Measurements from ENCODE around the gene TRAFD1. TPM values are rescaled to one million over a fixed set of nuclear protein-coding genes. Genes with fewer than 3 reads are reported as not detected.

TRAFD1 gene
- polyA plus RNA-seq, 4 donors: 16.5 to 34.5 (median 17.9) TPM

DNA sequence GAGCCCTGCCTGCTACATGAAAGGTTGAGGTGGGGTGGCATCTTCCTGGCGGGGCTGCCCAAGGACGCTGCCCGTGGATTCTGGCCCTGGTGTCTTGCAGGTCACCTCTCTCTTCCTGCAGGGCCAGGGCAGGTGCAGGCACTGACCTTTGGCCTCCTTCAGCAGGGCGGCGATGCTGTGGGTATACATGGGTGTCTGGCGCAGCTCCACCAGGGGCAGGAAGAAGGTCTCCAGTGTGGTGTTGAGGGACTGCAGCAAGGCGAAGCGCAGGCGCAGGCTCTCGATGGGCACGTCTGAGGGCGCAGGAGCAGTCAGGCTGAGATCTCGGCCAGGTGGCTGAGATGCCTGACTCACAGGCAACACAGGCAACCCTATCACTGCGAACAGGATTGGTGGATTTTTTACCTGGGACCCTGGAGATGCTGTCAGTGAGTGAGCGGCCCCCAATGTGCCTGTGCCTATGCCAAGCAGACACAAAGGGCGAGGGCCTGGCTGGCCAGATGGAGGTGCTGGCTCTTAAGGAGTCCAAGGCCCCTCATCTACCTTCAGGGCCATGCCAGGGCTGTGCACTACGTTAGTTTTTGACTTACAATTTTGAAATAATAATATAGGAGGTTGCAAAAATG, 45.7 kb downstream of the TRAFD1 start:
- 52 to 81% (median 71%) methylated on average over 17 of the region's 17 CpGs for WGBS, 3 donors

DNA sequence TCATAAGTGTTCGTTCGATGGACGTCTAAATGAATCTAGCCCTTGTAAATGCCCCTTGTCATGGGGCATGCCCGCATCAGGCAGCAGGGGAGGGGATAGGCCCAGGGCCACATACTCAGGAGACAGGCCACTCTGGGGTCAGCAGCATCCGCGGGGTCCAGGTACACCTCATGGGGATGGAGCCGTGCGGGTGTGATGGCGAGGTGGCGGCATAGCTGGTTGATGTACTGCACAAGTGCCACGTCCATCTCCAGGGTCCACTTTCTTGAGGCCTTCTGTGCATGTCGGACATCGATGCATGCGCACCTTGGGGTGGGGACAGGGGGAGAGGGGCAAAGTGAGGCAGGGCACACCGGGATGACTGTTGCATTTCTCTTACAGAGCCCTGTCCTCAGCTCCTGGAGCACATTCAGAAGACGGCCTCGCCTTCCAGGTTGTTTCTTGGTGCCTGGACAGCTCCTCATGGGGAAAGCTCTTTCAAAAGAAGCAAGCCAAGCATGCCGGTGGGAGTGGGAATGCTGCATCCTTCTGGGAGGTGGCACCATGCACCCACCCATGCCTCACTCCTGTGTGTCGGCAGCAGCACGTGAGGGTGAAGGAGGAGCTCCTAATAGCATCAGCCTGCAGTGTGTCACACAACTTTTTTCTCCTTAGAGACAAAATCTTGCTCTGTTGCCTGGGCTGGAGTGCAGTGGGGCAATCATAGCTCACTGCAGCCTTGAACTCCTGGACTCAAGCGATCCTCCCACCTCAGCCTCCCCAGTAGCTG, 47.4 kb downstream of the TRAFD1 start:
- WGBS, 3 donors: 95 to 97% (median 95%) methylated on average over 21 of the region's 21 CpGs
- Histone ChIP-seq H3K4me1 (ENCODE audit: control insufficient read depth in 3 of 3, insufficient read depth in 2 of 3, low read depth in 1 of 3, low read length in 2 of 3) (no peaks in the 10 kb centered on the region), H3K36me3 (ENCODE audit: control insufficient read depth in 3 of 3, insufficient read depth in 2 of 3, low read depth in 1 of 3, low read length in 3 of 3) (peaks cover 3 to 77% (median 10%) of the 10 kb centered on the region in 3 donors), H3K27ac (ENCODE audit: low read depth in 1 of 3, low read length in 2 of 3) (no peak overlapping the region), H3K9me3 (ENCODE audit: control insufficient read depth in 2 of 2, insufficient read depth in 1 of 2, low read depth in 1 of 2, low read length in 1 of 2) (no peaks in the 10 kb centered on the region), H3K4me3 (ENCODE audit: low read depth in 1 of 3, low read length in 3 of 3) (no peak overlapping the region), H3K27me3 (ENCODE audit: control insufficient read depth in 3 of 3, insufficient read depth in 3 of 3, low read length in 3 of 3) (no peaks in the 10 kb centered on the region)
- FAIRE-seq (no peak), DNase-seq (no peak)

More for the DNA sequence above, 45.7 kb downstream of the TRAFD1 start:
- FAIRE-seq (no peak), DNase-seq (peak in 1 of 2 donors; percentile 33)
- no peak overlapping the region for H3K27ac ChIP-seq (ENCODE audit: low read depth in 1 of 3, low read length in 2 of 3)
- H3K9me3 ChIP-seq (ENCODE audit: control insufficient read depth in 2 of 2, insufficient read depth in 1 of 2, low read depth in 1 of 2, low read length in 1 of 2): no peaks in the 10 kb centered on the region
- no peak overlapping the region for H3K4me3 ChIP-seq (ENCODE audit: low read depth in 1 of 3, low read length in 3 of 3)
- H3K36me3 ChIP-seq (ENCODE audit: control insufficient read depth in 3 of 3, insufficient read depth in 2 of 3, low read depth in 1 of 3, low read length in 3 of 3): peaks cover under 1 to 86% (median 7%) of the 10 kb centered on the region in 3 donors
- no peaks in the 10 kb centered on the region for H3K4me1 ChIP-seq (ENCODE audit: control insufficient read depth in 3 of 3, insufficient read depth in 2 of 3, low read depth in 1 of 3, low read length in 2 of 3)
- H3K27me3 ChIP-seq (ENCODE audit: control insufficient read depth in 3 of 3, insufficient read depth in 3 of 3, low read length in 3 of 3): no peaks in the 10 kb centered on the region

DNA sequence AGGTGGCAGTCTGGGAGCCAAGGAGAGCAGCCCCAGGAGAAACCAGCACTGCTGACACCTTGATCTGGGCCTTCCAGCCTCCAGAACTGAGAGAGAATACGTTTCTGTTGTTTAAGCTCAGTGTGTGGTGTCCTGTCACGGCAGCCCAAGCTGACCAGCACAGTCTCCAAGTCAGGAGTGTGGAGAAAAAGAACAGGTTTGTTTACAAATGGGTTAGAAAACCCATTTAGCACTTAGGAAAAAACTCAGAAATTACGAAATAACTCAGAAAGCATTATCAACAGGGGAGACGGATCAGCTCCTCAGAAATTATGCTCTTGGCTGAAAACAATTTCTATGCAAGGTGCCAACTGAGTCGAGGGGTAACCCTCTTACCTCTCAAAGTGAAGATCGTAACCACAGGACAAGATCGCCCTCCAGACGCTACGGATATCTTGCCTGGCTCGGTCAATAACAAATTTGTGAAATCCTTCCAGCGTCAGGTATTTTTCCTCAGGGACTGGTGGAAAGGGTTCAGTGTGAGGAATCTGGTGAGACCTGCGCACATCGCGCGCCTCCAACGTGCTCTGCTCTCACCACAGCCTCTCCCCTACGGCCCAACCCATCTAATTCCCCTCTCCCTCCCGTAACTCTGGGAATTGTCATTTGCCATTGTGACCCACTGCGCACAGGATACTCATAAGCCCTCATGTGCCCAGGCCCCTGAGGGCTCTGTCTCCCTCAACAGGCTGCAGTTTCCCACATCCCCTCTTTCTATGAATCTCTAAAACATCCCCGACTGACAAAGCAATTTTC, 50.2 kb downstream of the TRAFD1 start:
- DNase-seq: no peak
- Histone ChIP-seq H3K27ac (ENCODE audit: low read depth in 1 of 3, low read length in 2 of 3) (no peak overlapping the region), H3K9me3 (ENCODE audit: control insufficient read depth in 2 of 2, insufficient read depth in 1 of 2, low read depth in 1 of 2, low read length in 1 of 2) (no peaks in the 10 kb centered on the region), H3K4me3 (ENCODE audit: low read depth in 1 of 3, low read length in 3 of 3) (no peak overlapping the region), H3K4me1 (ENCODE audit: control insufficient read depth in 3 of 3, insufficient read depth in 2 of 3, low read depth in 1 of 3, low read length in 2 of 3) (no peaks in the 10 kb centered on the region), H3K36me3 (ENCODE audit: control insufficient read depth in 3 of 3, insufficient read depth in 2 of 3, low read depth in 1 of 3, low read length in 3 of 3) (peaks cover 7 to 73% (median 13%) of the 10 kb centered on the region in 3 donors), H3K27me3 (ENCODE audit: control insufficient read depth in 3 of 3, insufficient read depth in 3 of 3, low read length in 3 of 3) (no peaks in the 10 kb centered on the region)
- WGBS, 3 donors: 92 to 95% (median 95%) methylated on average over 20 of the region's 20 CpGs
- no peak for FAIRE-seq

DNA sequence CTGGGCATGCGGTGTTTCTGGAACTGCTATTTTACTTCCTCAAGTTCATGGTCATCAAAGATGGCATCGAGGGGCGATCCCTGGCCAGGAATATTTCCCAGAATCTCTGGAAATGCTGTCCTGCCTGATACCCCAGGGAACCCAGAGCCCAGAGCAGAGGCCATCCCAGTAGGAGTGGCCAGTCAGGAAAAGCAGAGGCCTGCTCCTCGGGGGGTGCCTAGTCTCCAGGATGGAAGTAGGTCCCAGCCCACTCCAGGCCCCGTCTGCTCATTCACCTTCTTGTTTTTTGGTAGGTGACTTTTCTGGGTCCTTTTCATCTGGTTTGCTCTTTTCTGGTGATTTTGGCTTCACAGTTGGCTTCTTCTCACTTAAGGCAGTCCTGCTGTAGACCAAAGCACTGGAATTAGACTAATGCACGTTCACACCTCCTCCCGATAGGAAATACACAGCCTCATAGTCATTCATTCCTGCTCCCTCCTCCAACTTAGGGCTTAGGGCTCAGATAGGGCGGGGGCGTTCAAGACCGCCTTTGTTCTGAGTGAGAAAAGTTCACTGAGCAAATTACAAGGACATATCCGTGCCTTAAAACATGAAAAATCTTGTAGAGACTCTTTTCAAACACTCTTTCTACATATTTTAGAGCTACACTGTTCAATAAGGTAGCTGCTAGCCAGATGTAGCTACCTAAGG, 51.1 kb downstream of the TRAFD1 start:
- no peak for FAIRE-seq
- Histone ChIP-seq H3K4me1 (ENCODE audit: control insufficient read depth in 3 of 3, insufficient read depth in 2 of 3, low read depth in 1 of 3, low read length in 2 of 3) (no peaks in the 10 kb centered on the region), H3K27ac (ENCODE audit: low read depth in 1 of 3, low read length in 2 of 3) (no peak overlapping the region), H3K27me3 (ENCODE audit: control insufficient read depth in 3 of 3, insufficient read depth in 3 of 3, low read length in 3 of 3) (no peaks in the 10 kb centered on the region), H3K4me3 (ENCODE audit: low read depth in 1 of 3, low read length in 3 of 3) (no peak overlapping the region), H3K9me3 (ENCODE audit: control insufficient read depth in 2 of 2, insufficient read depth in 1 of 2, low read depth in 1 of 2, low read length in 1 of 2) (no peaks in the 10 kb centered on the region), H3K36me3 (ENCODE audit: control insufficient read depth in 3 of 3, insufficient read depth in 2 of 3, low read depth in 1 of 3, low read length in 3 of 3) (peaks cover 7 to 72% (median 13%) of the 10 kb centered on the region in 3 donors)
- WGBS, 3 donors: 87 to 97% (median 91%) methylated on average over 11 of the region's 11 CpGs
- DNase-seq: no peak

DNA sequence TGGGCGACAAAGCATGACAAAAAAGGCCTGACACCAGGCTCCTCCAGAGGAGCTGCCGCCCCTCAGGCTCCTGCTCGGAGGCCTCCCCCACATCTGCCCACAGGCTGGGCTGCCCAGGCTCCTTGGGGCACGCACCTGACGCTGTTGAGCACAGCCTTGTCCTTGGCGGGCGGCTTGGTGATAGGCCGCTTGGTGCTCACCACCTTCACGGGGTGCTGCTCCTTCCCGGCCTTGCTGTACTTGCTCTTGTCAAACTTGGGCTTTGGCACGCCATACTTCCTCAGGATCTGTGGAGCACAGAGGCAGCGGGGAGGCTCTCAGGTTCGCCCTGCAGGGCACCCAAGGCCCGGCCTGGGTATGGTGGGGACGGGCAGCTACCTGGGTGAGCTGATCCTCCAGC, 53.4 kb downstream of the TRAFD1 start:
- peaks cover 7 to 67% (median 10%) of the 10 kb centered on the region in 3 donors for H3K36me3 ChIP-seq (ENCODE audit: control insufficient read depth in 3 of 3, insufficient read depth in 2 of 3, low read depth in 1 of 3, low read length in 3 of 3)
- no peak for FAIRE-seq
- no peak overlapping the region for H3K4me3 ChIP-seq (ENCODE audit: low read depth in 1 of 3, low read length in 3 of 3)
- no peak overlapping the region for H3K27ac ChIP-seq (ENCODE audit: low read depth in 1 of 3, low read length in 2 of 3)
- WGBS, 3 donors: 95 to 97% (median 95%) methylated on average over 15 of the region's 15 CpGs
- no peak for DNase-seq
- no peaks in the 10 kb centered on the region for H3K27me3 ChIP-seq (ENCODE audit: control insufficient read depth in 3 of 3, insufficient read depth in 3 of 3, low read length in 3 of 3)
- H3K4me1 ChIP-seq (ENCODE audit: control insufficient read depth in 3 of 3, insufficient read depth in 2 of 3, low read depth in 1 of 3, low read length in 2 of 3): no peaks in the 10 kb centered on the region
- H3K9me3 ChIP-seq (ENCODE audit: control insufficient read depth in 2 of 2, insufficient read depth in 1 of 2, low read depth in 1 of 2, low read length in 1 of 2): no peaks in the 10 kb centered on the region

DNA sequence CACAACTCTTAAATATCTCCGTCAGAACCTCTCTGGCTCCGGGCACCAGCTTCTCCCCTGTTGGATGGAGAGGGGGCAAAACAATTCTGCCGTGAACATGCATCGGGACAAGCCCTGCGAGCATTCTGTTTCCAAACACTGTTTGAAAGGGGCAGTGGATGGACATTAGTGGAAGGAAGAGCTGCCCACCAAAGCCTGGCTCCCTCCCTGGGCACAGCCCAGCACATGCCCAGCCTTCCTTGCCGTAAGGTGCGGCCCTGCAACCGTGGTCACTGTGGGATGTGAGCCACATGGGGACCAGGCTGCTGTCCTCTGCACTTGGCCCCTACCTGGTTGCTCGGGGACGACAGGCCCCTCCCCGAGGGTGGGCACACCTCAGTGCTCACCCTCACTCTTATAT, 54.0 kb downstream of the TRAFD1 start:
- H3K27ac ChIP-seq (ENCODE audit: low read depth in 1 of 3, low read length in 2 of 3): no peak overlapping the region
- peaks cover 7 to 69% (median 13%) of the 10 kb centered on the region in 3 donors for H3K36me3 ChIP-seq (ENCODE audit: control insufficient read depth in 3 of 3, insufficient read depth in 2 of 3, low read depth in 1 of 3, low read length in 3 of 3)
- H3K4me3 ChIP-seq (ENCODE audit: low read depth in 1 of 3, low read length in 3 of 3): no peak overlapping the region
- no peaks in the 10 kb centered on the region for H3K4me1 ChIP-seq (ENCODE audit: control insufficient read depth in 3 of 3, insufficient read depth in 2 of 3, low read depth in 1 of 3, low read length in 2 of 3)
- FAIRE-seq (no peak), DNase-seq (no peak)
- H3K27me3 ChIP-seq (ENCODE audit: control insufficient read depth in 3 of 3, insufficient read depth in 3 of 3, low read length in 3 of 3): no peaks in the 10 kb centered on the region
- H3K9me3 ChIP-seq (ENCODE audit: control insufficient read depth in 2 of 2, insufficient read depth in 1 of 2, low read depth in 1 of 2, low read length in 1 of 2): no peaks in the 10 kb centered on the region
- WGBS, 3 donors: 93 to 97% (median 94%) methylated on average over 11 of the region's 11 CpGs

DNA sequence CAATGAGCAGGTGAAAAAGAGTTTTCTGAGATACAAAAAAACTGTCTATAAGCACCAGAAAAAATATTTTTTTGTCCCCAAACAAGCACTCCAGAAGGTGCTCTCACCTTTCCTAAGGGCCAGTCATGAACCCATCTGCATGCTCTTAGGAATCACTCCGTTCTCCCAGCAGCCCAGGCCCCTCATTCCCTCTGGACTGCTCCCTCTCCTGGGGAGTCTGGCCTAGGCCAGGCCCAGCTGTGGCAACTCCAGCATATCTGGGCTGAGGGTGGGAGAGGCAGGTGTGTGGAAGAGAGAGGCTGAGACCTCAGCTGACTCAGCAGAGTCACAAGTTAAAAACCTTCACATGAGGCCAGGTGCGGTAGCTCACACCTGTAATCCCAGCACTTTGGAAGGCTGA, 54.6 kb downstream of the TRAFD1 start:
- FAIRE-seq: no peak
- Histone ChIP-seq H3K27ac (ENCODE audit: low read depth in 1 of 3, low read length in 2 of 3) (no peak overlapping the region), H3K27me3 (ENCODE audit: control insufficient read depth in 3 of 3, insufficient read depth in 3 of 3, low read length in 3 of 3) (no peaks in the 10 kb centered on the region), H3K9me3 (ENCODE audit: control insufficient read depth in 2 of 2, insufficient read depth in 1 of 2, low read depth in 1 of 2, low read length in 1 of 2) (no peaks in the 10 kb centered on the region), H3K4me1 (ENCODE audit: control insufficient read depth in 3 of 3, insufficient read depth in 2 of 3, low read depth in 1 of 3, low read length in 2 of 3) (no peaks in the 10 kb centered on the region), H3K4me3 (ENCODE audit: low read depth in 1 of 3, low read length in 3 of 3) (no peak overlapping the region), H3K36me3 (ENCODE audit: control insufficient read depth in 3 of 3, insufficient read depth in 2 of 3, low read depth in 1 of 3, low read length in 3 of 3) (peaks cover 7 to 69% (median 13%) of the 10 kb centered on the region in 3 donors)
- 83 to 96% (median 93%) methylated on average over 2 of the region's 2 CpGs for WGBS, 3 donors
- DNase-seq: no peak

DNA sequence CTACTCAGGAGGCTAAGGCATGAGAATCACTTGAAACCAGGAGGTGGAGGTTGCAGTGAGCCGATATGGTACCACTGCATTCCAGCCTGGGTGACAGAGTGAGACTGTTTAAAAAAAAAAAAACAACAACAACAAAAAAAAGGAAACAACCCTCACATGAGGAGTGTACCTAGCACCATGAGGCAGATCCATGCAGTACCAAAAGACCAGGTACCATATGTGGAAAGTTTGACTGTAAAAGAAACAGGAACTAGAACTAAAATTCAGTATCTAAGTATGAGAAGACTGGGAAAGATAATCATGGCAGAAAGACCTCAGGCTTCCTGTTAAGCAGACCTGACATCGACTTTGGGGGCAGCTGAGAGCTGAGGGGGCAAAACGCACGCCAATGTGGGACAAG, 55.1 kb downstream of the TRAFD1 start:
- Histone ChIP-seq H3K36me3 (ENCODE audit: control insufficient read depth in 3 of 3, insufficient read depth in 2 of 3, low read depth in 1 of 3, low read length in 3 of 3) (peaks cover 7 to 70% (median 11%) of the 10 kb centered on the region in 3 donors), H3K27me3 (ENCODE audit: control insufficient read depth in 3 of 3, insufficient read depth in 3 of 3, low read length in 3 of 3) (no peaks in the 10 kb centered on the region), H3K4me1 (ENCODE audit: control insufficient read depth in 3 of 3, insufficient read depth in 2 of 3, low read depth in 1 of 3, low read length in 2 of 3) (no peaks in the 10 kb centered on the region), H3K27ac (ENCODE audit: low read depth in 1 of 3, low read length in 2 of 3) (no peak overlapping the region), H3K4me3 (ENCODE audit: low read depth in 1 of 3, low read length in 3 of 3) (no peak overlapping the region), H3K9me3 (ENCODE audit: control insufficient read depth in 2 of 2, insufficient read depth in 1 of 2, low read depth in 1 of 2, low read length in 1 of 2) (no peaks in the 10 kb centered on the region)
- WGBS, 3 donors: 92 to 96% (median 92%) methylated on average over 4 of the region's 4 CpGs
- no peak for DNase-seq
- FAIRE-seq: no peak

Measured in small intestine (tissue), 7 donors.